HepG2 (cell line): ENCODE data around the gene TBC1D16. TPM values are rescaled to one million over a fixed set of nuclear protein-coding genes. Genes with fewer than 3 reads are reported as not detected.

ENCODE experiments used
- BATF2 ChIP-seq: sonication (generic); formaldehyde crosslinking; IDR thresholded peaks from 2 replicates; pipeline ENCODE4 v1.8.0; 2022; ENCODE audit warnings: mild to moderate bottlenecking, missing genetic modification reagents, moderate library complexity
- MZF1 ChIP-seq: sonication (generic); formaldehyde crosslinking; IDR thresholded peaks from 2 replicates; pipeline ENCODE4 v1.8.1; 2023; ENCODE audit warnings: mild to moderate bottlenecking, missing genetic modification reagents, borderline replicate concordance
- NAIF1 ChIP-seq: sonication (generic); formaldehyde crosslinking; IDR thresholded peaks from 2 replicates; pipeline ENCODE4 v1.5.0; 2020; ENCODE audit warnings: mild to moderate bottlenecking, missing genetic modification reagents, borderline replicate concordance
- POGZ ChIP-seq: sonication (generic); formaldehyde crosslinking; IDR thresholded peaks from 2 replicates; pipeline ENCODE4 v1.4.0; 2020; ENCODE audit warnings: mild to moderate bottlenecking, missing genetic modification reagents
- RNF2 ChIP-seq: fragments of 450-650 bp; conservative IDR thresholded peaks from 2 replicates; pipeline ENCODE4 v1.6.1; 2016; ENCODE audit warnings: low read depth
- RXRA ChIP-seq: sonication (generic); formaldehyde crosslinking; IDR thresholded peaks from 2 replicates; pipeline ENCODE4 v1.5.1; 2020; ENCODE audit warnings: missing genetic modification reagents
- SKIL ChIP-seq: sonication (generic); formaldehyde crosslinking; IDR thresholded peaks from 2 replicates; pipeline ENCODE4 v1.8.0; 2022; ENCODE audit warnings: missing genetic modification reagents, mild to moderate bottlenecking, moderate library complexity, borderline replicate concordance
- SP2 ChIP-seq: sonication (generic); formaldehyde crosslinking; IDR thresholded peaks from 2 replicates; pipeline ENCODE4 v1.5.1; 2020; ENCODE audit warnings: mild to moderate bottlenecking, missing genetic modification reagents
- TBX3 ChIP-seq: fragments of 450-650 bp; IDR thresholded peaks from 2 replicates; pipeline ENCODE4 v1.6.1; 2017; ENCODE audit warnings: antibody characterized with exemption, mild to moderate bottlenecking, inconsistent platforms, borderline replicate concordance
- YEATS4 ChIP-seq: sonication (generic); formaldehyde crosslinking; IDR thresholded peaks from 2 replicates; pipeline ENCODE4 v1.4.0; 2020; ENCODE audit warnings: missing genetic modification reagents, borderline replicate concordance
- ZNF251 ChIP-seq: sonication (generic); formaldehyde crosslinking; IDR thresholded peaks from 2 replicates; pipeline ENCODE4 v1.9.0; 2021; ENCODE audit warnings: mild to moderate bottlenecking, missing genetic modification reagents
- ZNF292 ChIP-seq: sonication (generic); formaldehyde crosslinking; IDR thresholded peaks from 2 replicates; pipeline ENCODE4 v1.8.1; 2022; ENCODE audit warnings: mild to moderate bottlenecking, low read depth, missing genetic modification reagents, borderline replicate concordance
- ZNF407 ChIP-seq: sonication (generic); formaldehyde crosslinking; IDR thresholded peaks from one replicate; pipeline ENCODE4 v1.5.1; 2020; ENCODE audit warnings: mild to moderate bottlenecking, missing genetic modification reagents; ENCODE audit errors: not compliant biosample characterization
- ZNF431 ChIP-seq: sonication (generic); formaldehyde crosslinking; IDR thresholded peaks from 2 replicates; pipeline ENCODE4 v1.9.0; 2022; ENCODE audit warnings: missing genetic modification reagents, low read depth, mild to moderate bottlenecking, borderline replicate concordance
- ZNF543 ChIP-seq: sonication (generic); formaldehyde crosslinking; IDR thresholded peaks from 2 replicates; pipeline ENCODE4 v1.4.0; 2020; ENCODE audit warnings: mild to moderate bottlenecking, missing genetic modification reagents
- ZNF550 ChIP-seq: sonication (generic); formaldehyde crosslinking; IDR thresholded peaks from 2 replicates; pipeline ENCODE4 v1.4.0; 2020; ENCODE audit warnings: mild to moderate bottlenecking, missing genetic modification reagents, borderline replicate concordance
- ZNF790 ChIP-seq: sonication (generic); formaldehyde crosslinking; IDR thresholded peaks from 2 replicates; pipeline ENCODE4 v1.8.0; 2022; ENCODE audit warnings: missing genetic modification reagents, mild to moderate bottlenecking, borderline replicate concordance
- polyA plus RNA-seq, 8 experiments: library from polyadenylated mRNA; depleted of rRNA in 3 of 8; stranded (reverse) in 7 of 8; unstranded in 1 of 8; fragments of >200 nt; fragmentation: Illumina TruSeq in 4 of 8; extraction: Trizol in 4 of 8; gene quantifications; 2 replicates each; pipeline versions ENCODE4 v1.2.1 to v1.2.3, GENCODE V29; 2011 to 2016; ENCODE audit warnings: low read depth in 4 of 8, missing spikeins in 1 of 8, mixed read lengths in 1 of 8; ENCODE audit not compliant: insufficient read depth in 1 of 8
- total RNA-seq, 5 experiments: library from RNA; depleted of rRNA; stranded (reverse); fragments of >200 nt; fragmentation: Illumina TruSeq; extraction: Trizol; gene quantifications; 2 replicates each; pipeline ENCODE4 v1.2.3, GENCODE V29; 2016; ENCODE audit warnings: low read depth in 1 of 5

The TBC1D16 gene
- total and polyA plus RNA-seq, 2 of the 13 experiments (the other 11 are each of a cell fraction or from before 2014, with no cell fraction given) = 14.9 to 24.9 TPM

- no peak for TF ChIP-seq BATF2
- no peak for TF ChIP-seq ZNF543 (CRISPR knock-in tag)
- no peak for TF ChIP-seq POGZ (CRISPR knock-in tag)
- TF ChIP-seq ZNF407 (CRISPR knock-in tag) = no peak
- no peak for TF ChIP-seq ZNF251 (CRISPR knock-in tag)
- peak; percentile 81; the same call in 1 of the 2 replicates for TF ChIP-seq ZNF292
- TF ChIP-seq SP2 (CRISPR knock-in tag) = no peak
- 0 out of 2 replicates have a peak, but pooled peaks have one; percentile 51 for TF ChIP-seq NAIF1
- TF ChIP-seq ZNF550 (CRISPR knock-in tag) = 0 out of 2 replicates have a peak, but pooled peaks have one; percentile 49
- no peak for TF ChIP-seq ZNF431 (CRISPR knock-in tag)
- TF ChIP-seq ZNF790 (CRISPR knock-in tag) = no peak
- peak; percentile 89 for TF ChIP-seq RXRA (CRISPR knock-in tag)
- TF ChIP-seq MZF1 (CRISPR knock-in tag) = no peak
- TF ChIP-seq SKIL = no peak
- peak; percentile 68; the same call in 1 of the 2 replicates for TF ChIP-seq YEATS4
- peak; percentile 50; the same call in 1 of the 2 replicates for TF ChIP-seq TBX3
- peak; percentile 86 for TF ChIP-seq RNF2
These were observed 129.8 kb downstream of the TBC1D16 start (continued) for GRCh38 chr17:79905832-79906231.
